ENCODE data around the gene ANTXRL.
"Not testable (repeated sequence)": the region's sequence is repeated elsewhere in the genome, so short reads cannot be mapped to it uniquely, and the experiment has no call there.

ANTXRL gene

GRCh38 chr10:46273506-46274477 lies 13.0 kb upstream of the ANTXRL start:
- DNase-seq = no peak

- no peak for DNase-seq
Measured at GRCh38 chr10:46277840-46278239, 9.0 kb upstream of the ANTXRL start.

GRCh38 chr10:46282421-46282831 lies 4.4 kb upstream of the ANTXRL start:
- not testable (repeated sequence) for DNase-seq

- peak; percentile 66 for DNase-seq
Measured at GRCh38 chr10:46282842-46283574, 3.8 kb upstream of the ANTXRL start.

- DNase-seq = no peak
Measured at GRCh38 chr10:46283580-46284285, 3.1 kb upstream of the ANTXRL start.

- DNase-seq = peak; percentile 64
Measured at GRCh38 chr10:46284286-46285229, 2.2 kb upstream of the ANTXRL start.

GRCh38 chr10:46285300-46285699 lies 1.5 kb upstream of the ANTXRL start:
- no peak for DNase-seq

- DNase-seq = no peak
Measured at GRCh38 chr10:46285966-46286620, 704 bp upstream of the ANTXRL start.

- no peak for DNase-seq
Measured at GRCh38 chr10:46287846-46288477, 1.2 kb downstream of the ANTXRL start.

- DNase-seq = no peak
Measured at GRCh38 chr10:46288601-46289206, 1.9 kb downstream of the ANTXRL start.

GRCh38 chr10:46289209-46289810 lies 2.5 kb downstream of the ANTXRL start:
- no peak for DNase-seq

- DNase-seq = no peak
Measured at GRCh38 chr10:46290101-46290886, 3.5 kb downstream of the ANTXRL start.

- no peak for DNase-seq
Measured at GRCh38 chr10:46291817-46292572, 5.2 kb downstream of the ANTXRL start.

GRCh38 chr10:46292573-46293023 lies 5.8 kb downstream of the ANTXRL start:
- DNase-seq = no peak

- DNase-seq = no peak
Measured at GRCh38 chr10:46293228-46293627, 6.4 kb downstream of the ANTXRL start.

- no peak for DNase-seq
Measured at GRCh38 chr10:46293832-46294640, 7.2 kb downstream of the ANTXRL start.

- no peak for DNase-seq
Measured at GRCh38 chr10:46294641-46295220, 7.9 kb downstream of the ANTXRL start.
